ENCODE results near the gene CRYBG2.

GRCh38 chr1:26277261-26277661, 76.7 kb downstream of the CRYBG2 start:
- TF ChIP-seq POLR2AphosphoS5 (IDR thresholded peaks at IDR 0.05; ENCODE audit: low read depth, low read length) (no peak; the same call in 1 of the 2 replicates), CTCF (IDR thresholded peaks at IDR 0.05) (no peak), REST (IDR thresholded peaks at IDR 0.05; ENCODE audit: insufficient read depth in 1 of 2, low read depth in 2 of 2, low read length in 1 of 2) (no peak), SIN3A (IDR thresholded peaks at IDR 0.05; ENCODE audit: borderline replicate concordance, insufficient read depth, low read depth, low read length) (no peak), TCF7L2 (IDR thresholded peaks at IDR 0.05; ENCODE audit: low read depth, low read length) (no peak)

All from Panc1 (cell line).